ENCODE measurements around the gene MOB3A.

GRCh38 chr19:2103045-2103707, 7.0 kb upstream of the MOB3A start:
- no peak for TF ChIP-seq CTCF (IDR thresholded peaks at IDR 0.05; ENCODE audit: low read depth, low read length)
- no peak for TF ChIP-seq EZH2phosphoT487 (IDR thresholded peaks at IDR 0.05; ENCODE audit: low read depth)

Measured in OCI-LY3 (cell line).